ENCODE data around the gene HLX.
A peak's percentile ranks its signal among the peaks of the same experiment; 100 is the strongest.

Gene HLX

DNA sequence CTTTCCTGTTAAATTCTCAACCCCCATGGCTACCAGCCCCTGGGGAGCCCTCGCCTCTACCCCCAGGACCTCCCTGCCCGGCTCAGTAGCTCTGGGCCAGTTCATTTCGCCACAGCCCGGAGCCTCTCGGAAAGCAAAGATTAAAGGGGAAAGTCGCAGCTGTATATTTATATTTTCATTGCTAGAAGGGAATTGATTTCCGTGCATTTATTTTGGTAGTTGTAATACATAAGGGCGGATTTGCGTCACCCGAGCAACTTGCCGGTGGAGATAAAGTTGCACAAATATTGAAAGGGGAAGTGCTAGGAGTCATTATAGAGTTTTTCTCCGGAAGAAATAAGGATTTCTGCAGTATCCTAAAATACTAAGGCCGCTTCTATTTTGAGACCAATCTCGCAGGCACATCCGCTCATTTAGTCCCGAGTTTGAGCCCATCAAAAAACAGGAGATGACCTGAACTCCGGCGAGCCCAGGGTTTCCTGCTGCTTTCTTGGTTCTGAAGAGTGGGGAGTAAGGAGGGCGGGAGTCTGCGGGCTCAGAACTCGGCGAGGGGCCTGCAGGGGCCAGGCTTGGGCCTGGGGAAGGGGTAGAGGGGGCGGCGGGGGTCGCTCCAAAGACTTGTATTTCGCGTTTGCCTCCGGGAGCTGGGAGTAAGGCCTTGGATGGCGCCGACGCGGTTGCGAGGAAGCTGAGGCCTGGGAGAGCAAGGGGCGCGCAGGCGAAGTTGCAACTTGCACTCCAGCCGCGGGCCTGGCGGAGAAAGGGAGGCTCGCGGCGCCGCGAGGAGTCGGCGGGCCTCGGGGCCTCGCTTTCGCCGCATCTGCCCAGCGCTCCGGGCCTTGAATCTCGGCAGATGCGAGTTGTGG is 2.5 kb upstream of the HLX start:
- DNase-seq (ENCODE audit: low spot score), result no peak
- ChIA-PET POLR2A (ENCODE audit: low non-redundant PET) (no interaction called here), CTCF (interaction anchor here (0.7 to 1.1 kb wide), 2 partner anchors 558 to 1700 kb away, joined by 3 to 6 read pairs; no protein-coding TSS in a partner anchor)
- no peak overlapping the region for H3K27ac ChIP-seq
- TF ChIP-seq CTCF (conservative IDR thresholded peaks at IDR 0.05; ENCODE audit: low read depth), result no peak

GRCh38 chr1:220877377-220878095 is 1.7 kb upstream of the HLX start:
- no peak overlapping the region for H3K27ac ChIP-seq
- no peak for DNase-seq (ENCODE audit: low spot score)
- CTCF ChIA-PET, result interaction anchor here (0.6 to 0.7 kb wide), 2 partner anchors 16 to 558 kb away, joined by 4 to 5 read pairs; no protein-coding TSS in a partner anchor
- no peak for TF ChIP-seq CTCF (conservative IDR thresholded peaks at IDR 0.05; ENCODE audit: low read depth)
- POLR2A ChIA-PET (ENCODE audit: low non-redundant PET), result no interaction called here

- TF ChIP-seq CTCF (conservative IDR thresholded peaks at IDR 0.05; ENCODE audit: low read depth), result no peak
- no peak overlapping the region for H3K27ac ChIP-seq
- POLR2A ChIA-PET (ENCODE audit: low non-redundant PET), result no interaction called here
- no peak for DNase-seq (ENCODE audit: low spot score)
- CTCF ChIA-PET, result interaction anchor here (0.6 to 1.2 kb wide), 7 partner anchors 68 to 586 kb away, joined by 3 to 6 read pairs (median 4); no protein-coding TSS in a partner anchor
These were observed 810 bp upstream of the HLX start for GRCh38 chr1:220878191-220879075.

DNA sequence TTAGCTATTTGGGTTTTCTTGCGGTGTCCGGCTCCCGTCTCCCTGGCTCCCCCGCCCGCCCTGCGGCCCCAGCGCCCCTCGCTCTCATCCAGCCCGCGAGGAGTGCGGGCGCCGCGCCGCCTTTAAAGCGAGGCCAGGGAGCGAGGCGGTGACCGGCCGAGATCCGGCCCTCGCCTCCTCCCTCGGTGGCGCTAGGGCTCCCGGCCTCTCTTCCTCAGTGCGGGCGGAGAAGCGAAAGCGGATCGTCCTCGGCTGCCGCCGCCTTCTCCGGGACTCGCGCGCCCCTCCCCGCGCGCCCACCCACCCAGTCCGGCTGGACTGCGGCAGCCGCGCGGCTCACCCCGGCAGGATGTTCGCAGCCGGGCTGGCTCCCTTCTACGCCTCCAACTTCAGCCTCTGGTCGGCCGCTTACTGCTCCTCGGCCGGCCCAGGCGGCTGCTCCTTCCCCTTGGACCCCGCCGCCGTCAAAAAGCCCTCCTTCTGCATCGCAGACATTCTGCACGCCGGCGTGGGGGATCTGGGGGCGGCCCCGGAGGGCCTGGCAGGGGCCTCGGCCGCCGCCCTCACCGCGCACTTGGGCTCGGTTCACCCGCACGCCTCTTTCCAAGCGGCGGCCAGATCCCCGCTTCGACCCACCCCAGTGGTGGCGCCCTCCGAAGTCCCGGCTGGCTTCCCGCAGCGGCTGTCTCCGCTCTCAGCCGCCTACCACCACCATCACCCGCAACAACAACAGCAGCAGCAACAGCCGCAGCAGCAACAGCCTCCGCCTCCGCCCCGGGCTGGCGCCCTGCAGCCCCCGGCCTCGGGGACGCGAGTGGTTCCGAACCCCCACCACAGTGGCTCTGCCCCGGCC is 492 bp downstream of the HLX start:
- TF ChIP-seq CTCF (conservative IDR thresholded peaks at IDR 0.05; ENCODE audit: low read depth), result 0 out of 2 replicates have a peak, but pooled peaks have one; percentile 22
- CTCF ChIA-PET, result interaction anchor here (0.6 to 1.2 kb wide), 4 partner anchors 151 to 556 kb away, joined by 4 to 6 read pairs (median 4); no protein-coding TSS in a partner anchor
- POLR2A ChIA-PET (ENCODE audit: low non-redundant PET), result no interaction called here
- DNase-seq (ENCODE audit: low spot score), result peak; percentile 45
- peak overlapping the region; percentile 75 for H3K27ac ChIP-seq

DNA sequence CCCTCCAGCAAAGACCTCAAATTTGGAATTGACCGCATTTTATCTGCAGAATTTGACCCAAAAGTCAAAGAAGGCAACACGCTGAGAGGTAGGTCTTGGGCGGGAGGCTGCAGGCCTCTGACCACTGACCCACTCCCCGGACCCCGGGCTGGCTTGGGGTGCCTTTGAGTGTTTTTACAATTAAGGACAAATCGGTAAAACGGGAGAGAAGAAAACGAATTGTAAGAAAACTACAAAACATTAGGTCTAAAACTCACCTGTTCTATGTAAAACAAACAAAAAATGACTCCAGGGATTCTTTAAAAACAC is 1.1 kb downstream of the HLX start:
- H3K27ac ChIP-seq, result peak overlapping the region; percentile 75
- TF ChIP-seq CTCF (conservative IDR thresholded peaks at IDR 0.05; ENCODE audit: low read depth), result no peak
- POLR2A ChIA-PET (ENCODE audit: low non-redundant PET), result no interaction called here
- no peak for DNase-seq (ENCODE audit: low spot score)
- CTCF ChIA-PET, result no interaction called here
